RWPE2 (cell line): ENCODE results near the gene DNAJC2.

Experiments
- ATAC-seq: fragments of 200-7000 bp; cut with Tn5 transposase; 3 replicates; pipeline ENCODE4 v1.9.1; 2021; ENCODE audit warnings: low read depth
- DNase-seq: peaks from one replicate; pipeline ENCODE4 v3.0.0-alpha.2; 2020; ENCODE audit warnings: low spot score
- H3K27ac ChIP-seq: fragments of 450-650 bp; 2 replicates; pipeline ENCODE4 v1.5.1; 2017; ENCODE audit warnings: mild to moderate bottlenecking; ENCODE audit not compliant: poor library complexity, severe bottlenecking
- H3K27me3 ChIP-seq: fragments of 250-450 bp; sonication (Bioruptor Pico); 2 replicates; pipeline ENCODE4 v1.5.1; 2021; ENCODE audit warnings: mild to moderate bottlenecking, moderate library complexity; ENCODE audit not compliant: insufficient read depth, poor library complexity, severe bottlenecking
- H3K36me3 ChIP-seq: fragments of 250-450 bp; sonication (Bioruptor Pico); 2 replicates; pipeline ENCODE4 v1.5.1; 2020; ENCODE audit warnings: low read depth, mild to moderate bottlenecking, moderate library complexity
- H3K4me1 ChIP-seq: fragments of 250-450 bp; sonication (Bioruptor Pico); 2 replicates; pipeline ENCODE4 v1.5.1; 2021; ENCODE audit warnings: mild to moderate bottlenecking, moderate library complexity; ENCODE audit not compliant: insufficient read depth, poor library complexity, severe bottlenecking
- H3K4me3 ChIP-seq: fragments of 250-450 bp; sonication (Bioruptor Pico); 2 replicates; pipeline ENCODE4 v1.5.1; 2021; ENCODE audit warnings: mild to moderate bottlenecking, moderate library complexity; ENCODE audit not compliant: severe bottlenecking
- H3K9me3 ChIP-seq: fragments of 250-450 bp; sonication (Bioruptor Pico); 2 replicates; pipeline ENCODE4 v1.5.1; 2021; ENCODE audit warnings: mild to moderate bottlenecking, moderate library complexity; ENCODE audit not compliant: severe bottlenecking
- TF ChIP-seq, protein P1 (sequence below): fragments of 450-650 bp; IDR thresholded peaks from one replicate; pipeline ENCODE4 v1.5.1; 2017; ENCODE audit warnings: mild to moderate bottlenecking, moderate library complexity; ENCODE audit not compliant: poor library complexity, severe bottlenecking

DNAJC2 gene

DNA sequence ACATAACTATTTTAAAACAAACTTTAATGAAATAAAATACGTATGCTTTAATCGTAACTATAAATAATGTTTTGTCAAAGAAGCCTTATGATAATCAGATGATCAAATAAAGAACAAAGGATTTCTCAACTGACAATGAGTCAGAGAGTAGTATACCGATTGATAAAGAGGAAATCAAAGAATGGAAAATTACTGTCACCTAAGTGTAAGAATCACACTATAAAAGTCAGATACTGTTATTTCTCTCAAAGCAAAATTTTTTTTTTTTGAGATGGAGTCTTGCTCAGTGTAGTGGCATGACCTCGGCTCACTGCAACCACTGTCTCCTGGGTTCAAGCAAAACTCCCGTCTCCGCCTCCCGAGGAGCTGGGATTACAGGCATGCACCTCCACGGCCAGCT lies 18.8 kb downstream of the DNAJC2 start:
- ATAC-seq = no peak
- Histone ChIP-seq H3K36me3 (peaks cover 87% of the 10 kb centered on the region), H3K4me3 (no peak overlapping the region), H3K27ac (no peak overlapping the region), H3K9me3 (no peaks in the 10 kb centered on the region), H3K27me3 (no peaks in the 10 kb centered on the region), H3K4me1 (no peaks in the 10 kb centered on the region)
- DNase-seq = no peak
- TF ChIP-seq, protein P1, sequence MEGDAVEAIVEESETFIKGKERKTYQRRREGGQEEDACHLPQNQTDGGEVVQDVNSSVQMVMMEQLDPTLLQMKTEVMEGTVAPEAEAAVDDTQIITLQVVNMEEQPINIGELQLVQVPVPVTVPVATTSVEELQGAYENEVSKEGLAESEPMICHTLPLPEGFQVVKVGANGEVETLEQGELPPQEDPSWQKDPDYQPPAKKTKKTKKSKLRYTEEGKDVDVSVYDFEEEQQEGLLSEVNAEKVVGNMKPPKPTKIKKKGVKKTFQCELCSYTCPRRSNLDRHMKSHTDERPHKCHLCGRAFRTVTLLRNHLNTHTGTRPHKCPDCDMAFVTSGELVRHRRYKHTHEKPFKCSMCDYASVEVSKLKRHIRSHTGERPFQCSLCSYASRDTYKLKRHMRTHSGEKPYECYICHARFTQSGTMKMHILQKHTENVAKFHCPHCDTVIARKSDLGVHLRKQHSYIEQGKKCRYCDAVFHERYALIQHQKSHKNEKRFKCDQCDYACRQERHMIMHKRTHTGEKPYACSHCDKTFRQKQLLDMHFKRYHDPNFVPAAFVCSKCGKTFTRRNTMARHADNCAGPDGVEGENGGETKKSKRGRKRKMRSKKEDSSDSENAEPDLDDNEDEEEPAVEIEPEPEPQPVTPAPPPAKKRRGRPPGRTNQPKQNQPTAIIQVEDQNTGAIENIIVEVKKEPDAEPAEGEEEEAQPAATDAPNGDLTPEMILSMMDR = no peak

DNA sequence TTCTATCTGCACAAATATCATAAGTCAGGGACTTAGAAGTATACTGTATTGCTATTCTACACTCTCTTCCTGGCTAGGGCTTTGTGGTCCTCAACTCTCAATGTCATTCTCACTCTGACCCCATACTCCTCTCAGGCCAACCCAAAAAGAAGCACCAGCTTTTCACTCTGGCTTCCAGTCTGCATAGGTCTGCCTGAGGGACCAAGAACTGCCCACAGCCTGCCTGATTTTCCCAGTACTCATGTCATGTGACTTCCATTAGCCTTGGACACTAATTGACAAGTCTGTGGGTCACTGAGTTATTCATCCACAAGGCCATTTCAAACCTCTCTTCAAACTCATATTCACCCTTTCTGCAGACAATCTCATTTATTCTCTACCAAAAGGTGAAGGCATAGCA lies 27.6 kb downstream of the DNAJC2 start:
- Histone ChIP-seq H3K9me3 (no peaks in the 10 kb centered on the region), H3K36me3 (peaks cover 98% of the 10 kb centered on the region), H3K4me1 (no peaks in the 10 kb centered on the region), H3K27me3 (no peaks in the 10 kb centered on the region), H3K27ac (no peak overlapping the region), H3K4me3 (no peak overlapping the region)
- TF ChIP-seq, protein P1 = no peak
- ATAC-seq (0 out of 3 replicates have a peak, but pooled peaks have one; percentile 12), DNase-seq (no peak)

DNA sequence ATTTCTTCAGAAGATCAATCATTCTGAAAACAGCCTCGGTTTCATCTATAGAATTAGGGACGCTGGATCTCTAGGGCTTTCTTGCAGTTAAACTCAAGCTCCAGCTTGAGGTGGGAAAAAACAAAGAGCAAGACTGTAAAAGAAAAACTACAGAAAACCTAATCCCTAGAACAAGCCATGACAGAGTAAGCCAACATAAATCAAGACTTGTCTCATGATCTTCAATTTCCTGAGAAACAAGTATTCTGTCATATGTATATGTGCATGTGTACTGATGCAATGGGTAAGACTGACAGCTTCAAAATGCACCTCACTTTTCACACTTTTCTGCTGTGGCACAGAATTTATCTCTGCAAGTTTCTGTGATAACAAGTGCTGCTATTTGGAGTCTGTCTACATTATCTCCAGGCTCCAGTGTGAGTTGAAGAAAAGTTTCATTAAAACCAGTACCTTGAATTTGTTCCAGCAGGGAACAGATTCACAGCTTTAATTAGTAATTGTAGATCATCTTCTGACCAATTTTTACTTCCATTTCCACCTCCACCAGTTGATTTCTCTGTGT lies 28.1 kb downstream of the DNAJC2 start:
- no peak overlapping the region for H3K4me3 ChIP-seq
- DNase-seq (no peak), ATAC-seq (no peak)
- no peaks in the 10 kb centered on the region for H3K9me3 ChIP-seq
- no peaks in the 10 kb centered on the region for H3K27me3 ChIP-seq
- TF ChIP-seq, protein P1 = no peak
- H3K4me1 ChIP-seq = no peaks in the 10 kb centered on the region
- no peak overlapping the region for H3K27ac ChIP-seq
- H3K36me3 ChIP-seq = peaks cover 98% of the 10 kb centered on the region

DNA sequence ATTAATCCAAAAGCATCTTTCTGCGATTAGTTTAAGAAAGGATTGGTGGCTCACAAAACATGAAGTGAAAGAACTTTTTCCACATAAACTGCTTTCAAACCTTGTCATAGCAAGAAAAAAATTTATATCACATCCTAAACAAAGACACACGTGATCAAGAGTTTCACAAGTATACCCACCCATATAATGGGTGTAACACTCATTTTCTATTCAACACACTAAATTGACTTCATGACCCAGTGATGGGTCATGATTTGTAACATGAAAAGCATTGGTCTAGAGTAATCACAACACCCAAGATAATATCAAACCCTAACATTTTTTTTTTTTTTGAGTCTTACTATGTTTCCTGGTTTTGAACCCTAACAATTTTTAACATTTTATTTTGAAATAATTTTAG lies 29.7 kb downstream of the DNAJC2 start:
- DNase-seq (no peak), ATAC-seq (no peak)
- Histone ChIP-seq H3K27ac (no peak overlapping the region), H3K4me1 (no peaks in the 10 kb centered on the region), H3K4me3 (no peak overlapping the region), H3K27me3 (no peaks in the 10 kb centered on the region), H3K36me3 (peaks cover 100% of the 10 kb centered on the region), H3K9me3 (no peaks in the 10 kb centered on the region)
- TF ChIP-seq, protein P1 = no peak

DNA sequence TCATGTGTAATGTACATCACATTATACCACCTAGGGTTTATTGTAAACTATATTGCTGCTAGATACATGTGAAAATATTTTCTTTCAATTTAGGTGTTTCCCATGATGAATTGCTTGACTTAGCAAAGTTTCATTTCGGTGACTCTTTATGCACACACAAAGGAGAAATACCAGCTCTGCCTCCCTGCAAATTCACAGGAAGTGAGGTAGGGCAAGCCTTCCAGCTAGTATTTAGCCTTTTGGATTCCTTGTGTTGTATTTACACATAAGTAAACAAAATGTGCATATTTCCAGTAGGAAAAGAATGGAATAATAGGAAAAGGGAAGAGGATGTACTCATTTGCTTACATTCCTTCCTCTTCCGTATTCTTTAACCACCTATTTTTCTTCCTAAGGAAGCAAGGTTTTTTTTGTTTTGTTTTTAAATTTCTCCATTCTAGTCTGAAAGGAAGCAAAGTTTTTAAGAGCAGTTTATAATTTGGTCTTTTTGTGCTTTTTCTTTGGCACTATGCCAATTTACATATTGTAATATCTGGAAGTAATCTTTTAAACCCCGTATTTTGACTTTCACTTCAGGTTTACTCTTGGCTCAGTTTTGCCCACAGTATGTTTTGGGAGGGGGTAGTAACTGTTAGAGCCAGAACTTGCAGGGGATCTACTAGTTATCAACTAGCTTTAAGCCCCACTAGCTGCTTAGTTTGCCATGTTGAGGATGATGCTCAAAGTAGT lies 36.9 kb downstream of the DNAJC2 start:
- ATAC-seq = no peak

More for the DNA sequence above, 36.9 kb downstream of the DNAJC2 start:
- no peaks in the 10 kb centered on the region for H3K4me1 ChIP-seq
- no peaks in the 10 kb centered on the region for H3K9me3 ChIP-seq
- no peak overlapping the region for H3K4me3 ChIP-seq
- TF ChIP-seq, protein P1 = no peak
- no peak for DNase-seq
- H3K27me3 ChIP-seq = no peaks in the 10 kb centered on the region
- H3K36me3 ChIP-seq = peaks cover 100% of the 10 kb centered on the region
- no peak overlapping the region for H3K27ac ChIP-seq
